Skin epidermis (tissue), 12 donors: ENCODE results near the gene SLC27A5.
"Not testable (repeated sequence)": the region's sequence is repeated elsewhere in the genome, so short reads cannot be mapped to it uniquely, and the experiment has no call there.

Experiments used
- H3K27ac ChIP-seq, 21 experiments: fragments of 200-600 bp; sonication (generic) in 11 of 21; one replicate each; pipeline ENCODE4 v1.5.0; 2020; ENCODE audit warnings: mild to moderate bottlenecking in 3 of 21, inconsistent platforms in 2 of 21, moderate library complexity in 2 of 21
- H3K4me3 ChIP-seq, 7 experiments: fragments of 200-600 bp; sonication (generic) in 2 of 7; one replicate each; pipeline ENCODE4 v1.5.0; 2020; ENCODE audit warnings: inconsistent platforms in 2 of 7, mild to moderate bottlenecking in 2 of 7, moderate library complexity in 1 of 7

SLC27A5 gene

DNA sequence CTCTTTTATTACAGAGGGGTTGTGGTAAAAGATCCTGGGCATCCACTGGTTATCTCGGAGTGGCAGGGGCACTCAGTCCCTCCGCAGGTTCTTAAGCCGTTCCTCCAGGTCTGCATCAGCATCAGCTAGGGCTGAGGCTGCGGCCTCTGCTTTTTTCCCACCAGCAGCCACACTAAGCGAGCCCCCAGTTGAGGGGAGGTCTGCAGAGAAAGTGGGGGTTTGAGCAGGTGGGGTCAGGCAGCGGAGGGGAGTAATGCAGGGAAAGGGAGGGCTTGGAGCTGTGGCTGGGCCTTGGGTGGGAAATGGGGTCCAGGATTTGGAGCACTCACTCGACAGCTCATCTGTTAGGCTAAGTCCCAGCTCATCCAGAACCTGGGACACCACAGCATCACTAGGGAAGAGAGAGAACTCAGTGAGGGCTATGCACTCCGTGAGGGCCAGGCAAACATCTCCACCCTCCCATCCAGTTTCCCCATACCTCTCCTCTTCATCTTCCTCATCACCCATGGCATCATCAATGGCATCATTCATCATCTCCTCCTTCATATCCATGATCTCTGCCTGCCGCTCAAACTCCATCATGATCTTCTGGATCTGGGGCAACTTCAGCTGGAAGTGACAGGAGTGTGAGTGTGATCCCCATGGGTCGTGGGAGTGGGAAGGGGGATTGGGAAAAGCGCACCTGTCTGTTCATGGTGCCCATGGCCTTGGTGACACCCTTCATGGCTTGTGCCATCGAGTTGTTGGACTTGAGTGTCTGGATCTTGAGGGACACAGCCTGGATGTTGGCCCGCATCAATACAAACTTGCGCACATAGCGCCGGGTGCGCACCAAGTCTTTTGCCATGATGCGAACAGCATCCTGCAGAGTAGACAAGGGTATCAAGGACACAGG lies 40.0 kb upstream of the SLC27A5 start:
- Histone ChIP-seq H3K27ac (no peak overlapping the region), H3K4me3 (no peak overlapping the region)

DNA sequence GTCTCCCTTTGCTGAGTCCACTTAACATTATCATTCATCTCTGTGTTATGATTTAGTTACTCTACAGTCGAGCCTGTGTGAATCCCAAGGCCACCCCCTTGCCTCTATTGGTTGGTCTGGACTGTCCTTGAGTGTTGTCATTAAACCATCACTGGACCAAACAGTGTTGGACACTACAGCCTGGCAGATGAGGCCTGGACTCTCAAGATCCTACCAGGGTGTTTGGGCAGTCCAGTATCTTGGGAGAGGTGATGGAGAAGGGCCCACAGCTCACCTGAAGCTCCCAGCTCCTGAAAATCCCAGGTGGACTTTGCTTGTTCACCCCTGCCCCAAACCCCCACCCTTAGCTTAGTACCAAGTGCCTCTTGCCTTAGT lies 39.3 kb upstream of the SLC27A5 start:
- no peak overlapping the region for H3K4me3 ChIP-seq
- no peak overlapping the region for H3K27ac ChIP-seq

DNA sequence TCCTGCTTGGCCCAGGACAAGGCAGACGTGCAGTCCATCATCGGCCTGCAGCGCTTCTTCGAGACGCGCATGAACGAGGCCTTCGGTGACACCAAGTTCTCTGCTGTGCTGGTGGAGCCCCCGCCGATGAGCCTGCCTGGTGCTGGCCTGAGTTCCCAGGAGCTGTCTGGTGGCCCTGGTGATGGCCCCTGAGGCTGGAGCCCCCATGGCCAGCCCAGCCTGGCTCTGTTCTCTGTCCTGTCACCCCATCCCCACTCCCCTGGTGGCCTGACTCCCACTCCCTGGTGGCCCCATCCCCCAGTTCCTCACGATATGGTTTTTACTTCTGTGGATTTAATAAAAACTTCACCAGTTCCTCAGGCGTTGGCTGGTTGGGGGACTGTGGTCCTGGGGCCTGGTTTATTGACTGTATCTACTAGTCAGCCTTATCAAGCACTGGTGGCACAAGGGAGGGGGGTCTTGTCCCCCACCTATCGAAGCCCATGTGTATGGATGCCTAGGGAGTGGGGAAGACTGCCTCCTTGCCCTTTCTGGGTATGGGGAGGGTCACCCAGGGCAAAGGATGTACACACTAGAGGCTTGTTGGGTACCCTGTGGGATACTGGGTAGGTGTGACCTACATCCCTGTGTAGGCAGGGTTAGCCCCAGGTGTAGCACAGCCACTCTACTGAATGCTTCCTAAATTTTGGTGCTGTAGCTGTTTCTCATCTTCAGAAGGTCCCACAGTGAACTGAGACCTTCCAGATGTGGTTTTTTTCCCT lies 38.8 kb upstream of the SLC27A5 start:
- Histone ChIP-seq H3K4me3 (no peak overlapping the region), H3K27ac (no peak overlapping the region)

DNA sequence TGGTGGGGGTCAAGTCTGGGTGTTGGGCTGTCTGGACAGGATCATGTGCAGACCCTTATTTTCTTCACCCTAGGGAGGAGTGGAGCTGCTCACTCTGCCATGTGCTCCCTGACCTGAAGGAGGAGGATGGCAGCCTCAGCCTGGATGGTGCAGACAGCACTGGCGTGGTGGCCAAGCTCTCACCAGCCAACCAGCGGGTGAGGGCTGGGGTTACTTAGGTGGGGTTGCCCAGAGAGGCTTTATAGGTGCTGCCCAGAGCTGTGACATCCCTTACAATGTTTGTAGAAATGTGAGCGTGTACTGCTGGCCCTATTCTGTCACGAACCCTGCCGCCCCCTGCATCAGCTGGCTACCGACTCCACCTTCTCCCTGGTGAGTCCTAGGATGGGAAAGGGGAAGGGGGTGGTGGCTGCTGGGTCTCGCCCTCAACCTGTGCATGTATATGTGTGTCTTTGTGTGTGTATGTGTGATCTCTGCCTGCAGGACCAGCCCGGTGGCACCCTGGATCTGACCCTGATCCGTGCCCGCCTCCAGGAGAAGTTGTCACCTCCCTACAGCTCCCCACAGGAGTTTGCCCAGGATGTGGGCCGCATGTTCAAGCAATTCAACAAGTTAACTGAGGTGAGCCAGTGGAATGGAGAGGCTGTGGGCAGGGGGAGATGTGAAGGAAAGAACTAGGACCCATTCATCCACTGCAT lies 38.0 kb upstream of the SLC27A5 start:
- no peak overlapping the region for H3K27ac ChIP-seq
- H3K4me3 ChIP-seq: no peak overlapping the region

DNA sequence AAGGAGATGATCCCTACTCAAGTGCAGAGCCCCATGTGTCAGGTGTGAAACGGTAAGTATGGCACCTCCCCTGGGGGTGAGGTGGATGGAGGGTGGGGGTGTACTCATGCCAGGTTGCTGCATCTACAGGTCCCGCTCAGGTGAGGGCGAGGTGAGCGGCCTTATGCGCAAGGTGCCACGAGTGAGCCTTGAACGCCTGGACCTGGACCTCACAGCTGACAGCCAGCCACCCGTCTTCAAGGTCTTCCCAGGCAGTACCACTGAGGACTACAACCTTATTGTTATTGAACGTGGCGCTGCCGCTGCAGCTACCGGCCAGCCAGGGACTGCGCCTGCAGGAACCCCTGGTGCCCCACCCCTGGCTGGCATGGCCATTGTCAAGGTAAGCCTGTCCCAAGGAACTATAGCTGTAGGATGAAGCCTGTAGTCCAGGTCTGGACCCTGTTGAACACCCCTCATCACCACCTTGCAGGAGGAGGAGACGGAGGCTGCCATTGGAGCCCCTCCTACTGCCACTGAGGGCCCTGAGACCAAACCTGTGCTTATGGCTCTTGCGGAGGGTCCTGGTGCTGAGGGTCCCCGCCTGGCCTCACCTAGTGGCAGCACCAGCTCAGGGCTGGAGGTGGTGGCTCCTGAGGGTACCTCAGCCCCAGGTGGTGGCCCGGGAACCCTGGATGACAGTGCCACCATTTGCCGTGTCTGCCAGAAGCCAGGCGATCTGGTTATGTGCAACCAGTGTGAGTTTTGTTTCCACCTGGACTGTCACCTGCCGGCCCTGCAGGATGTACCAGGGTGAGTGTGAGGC lies 37.3 kb upstream of the SLC27A5 start:
- Histone ChIP-seq H3K4me3 (no peak overlapping the region), H3K27ac (no peak overlapping the region)

DNA sequence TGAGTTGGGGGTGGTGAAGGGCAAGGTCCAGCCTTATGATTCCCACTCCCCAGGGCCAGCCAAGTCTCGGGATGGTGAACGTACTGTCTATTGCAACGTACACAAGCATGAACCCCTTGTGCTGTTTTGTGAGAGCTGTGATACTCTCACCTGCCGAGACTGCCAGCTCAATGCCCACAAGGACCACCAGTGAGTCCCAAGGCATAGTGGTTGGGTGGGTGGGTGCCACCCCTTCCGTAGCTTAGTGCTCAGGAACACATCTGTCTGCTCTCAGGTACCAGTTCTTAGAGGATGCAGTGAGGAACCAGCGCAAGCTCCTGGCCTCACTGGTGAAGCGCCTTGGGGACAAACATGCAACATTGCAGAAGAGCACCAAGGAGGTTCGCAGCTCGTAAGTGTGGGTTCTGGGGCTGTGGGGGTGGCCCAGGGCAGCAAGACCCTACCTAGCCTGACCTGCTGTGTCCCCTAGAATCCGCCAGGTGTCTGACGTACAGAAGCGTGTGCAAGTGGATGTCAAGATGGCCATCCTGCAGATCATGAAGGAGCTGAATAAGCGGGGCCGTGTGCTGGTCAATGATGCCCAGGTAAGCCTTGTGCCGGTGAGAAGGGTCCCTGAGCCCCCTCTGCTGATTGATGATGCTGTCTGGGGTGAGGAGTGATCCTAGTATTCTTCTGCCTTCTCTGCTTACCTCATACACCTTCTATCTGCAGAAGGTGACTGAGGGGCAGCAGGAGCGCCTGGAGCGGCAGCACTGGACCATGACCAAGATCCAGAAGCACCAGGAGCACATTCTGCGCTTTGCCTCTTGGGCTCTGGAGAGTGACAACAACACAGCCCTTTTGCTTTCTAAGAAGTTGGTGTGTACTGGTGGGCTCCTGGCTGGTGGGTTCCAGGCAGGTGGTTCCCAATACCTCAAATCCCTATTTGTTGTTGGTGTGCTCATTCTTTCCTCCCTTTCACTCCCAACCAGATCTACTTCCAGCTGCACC lies 35.8 kb upstream of the SLC27A5 start:
- Histone ChIP-seq H3K4me3 (no peak overlapping the region), H3K27ac (no peak overlapping the region)

DNA sequence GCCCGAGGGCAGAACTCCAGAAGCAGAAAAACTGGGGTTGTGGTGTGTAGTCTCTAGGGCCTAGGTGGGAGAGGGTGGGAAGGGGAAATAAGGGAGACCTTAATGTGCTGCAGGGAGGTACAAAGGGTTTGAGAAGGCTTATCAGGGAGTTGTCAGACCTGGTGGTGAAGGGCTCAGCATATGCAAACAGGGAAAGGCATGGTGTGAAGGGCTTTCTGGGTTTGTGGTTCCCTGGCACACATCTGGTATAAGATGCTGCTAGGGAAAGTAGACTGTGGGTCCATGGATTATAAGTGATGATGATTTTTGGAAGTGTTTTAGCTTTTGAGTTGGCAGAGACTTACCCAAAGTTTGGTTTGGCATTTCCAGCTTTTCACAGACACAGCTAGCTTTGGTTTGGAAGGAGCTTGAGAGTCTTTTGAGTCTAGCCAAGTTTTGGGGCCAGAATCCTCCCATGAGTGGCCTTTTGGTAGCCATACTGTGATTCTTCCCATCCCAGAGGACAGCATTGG lies 34.3 kb upstream of the SLC27A5 start:
- Histone ChIP-seq H3K4me3 (peak overlapping the region; percentile 76 to 96 (median 94)), H3K27ac (peak overlapping the region in 8 of 21 experiments; percentile 6 to 94 (median 81))

DNA sequence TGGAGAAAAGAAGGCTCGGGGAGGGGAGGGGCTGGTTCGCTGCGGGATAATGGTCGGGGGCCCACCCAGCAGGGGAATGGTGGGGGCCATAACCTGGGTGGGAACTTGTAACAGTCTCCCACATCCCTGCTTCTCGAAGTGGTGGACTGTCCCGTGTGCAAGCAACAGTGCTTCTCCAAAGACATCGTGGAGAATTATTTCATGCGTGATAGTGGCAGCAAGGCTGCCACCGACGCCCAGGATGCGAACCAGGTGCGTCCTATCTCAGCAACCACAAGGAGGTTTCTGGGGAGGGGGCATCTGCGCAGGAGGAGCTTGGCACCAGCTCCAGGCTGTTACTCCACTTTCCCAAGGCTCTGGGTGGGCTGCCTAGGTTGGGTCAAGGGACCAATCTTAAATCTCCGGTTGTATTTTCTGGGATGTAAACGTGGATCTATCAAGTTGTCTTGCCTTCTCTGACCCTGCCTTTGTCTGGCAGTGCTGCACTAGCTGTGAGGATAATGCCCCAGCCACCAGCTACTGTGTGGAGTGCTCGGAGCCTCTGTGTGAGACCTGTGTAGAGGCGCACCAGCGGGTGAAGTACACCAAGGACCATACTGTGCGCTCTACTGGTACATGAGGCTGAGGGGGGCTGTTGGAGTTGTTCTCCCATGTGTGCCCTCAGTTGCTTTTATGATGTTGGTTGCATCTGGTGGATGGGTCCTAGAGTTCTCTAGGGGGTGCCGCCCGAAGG lies 33.7 kb upstream of the SLC27A5 start:
- H3K27ac ChIP-seq: peak overlapping the region in 19 of 21 experiments; percentile 62 to 96 (median 90)
- H3K4me3 ChIP-seq: peak overlapping the region; percentile 76 to 96 (median 94)

DNA sequence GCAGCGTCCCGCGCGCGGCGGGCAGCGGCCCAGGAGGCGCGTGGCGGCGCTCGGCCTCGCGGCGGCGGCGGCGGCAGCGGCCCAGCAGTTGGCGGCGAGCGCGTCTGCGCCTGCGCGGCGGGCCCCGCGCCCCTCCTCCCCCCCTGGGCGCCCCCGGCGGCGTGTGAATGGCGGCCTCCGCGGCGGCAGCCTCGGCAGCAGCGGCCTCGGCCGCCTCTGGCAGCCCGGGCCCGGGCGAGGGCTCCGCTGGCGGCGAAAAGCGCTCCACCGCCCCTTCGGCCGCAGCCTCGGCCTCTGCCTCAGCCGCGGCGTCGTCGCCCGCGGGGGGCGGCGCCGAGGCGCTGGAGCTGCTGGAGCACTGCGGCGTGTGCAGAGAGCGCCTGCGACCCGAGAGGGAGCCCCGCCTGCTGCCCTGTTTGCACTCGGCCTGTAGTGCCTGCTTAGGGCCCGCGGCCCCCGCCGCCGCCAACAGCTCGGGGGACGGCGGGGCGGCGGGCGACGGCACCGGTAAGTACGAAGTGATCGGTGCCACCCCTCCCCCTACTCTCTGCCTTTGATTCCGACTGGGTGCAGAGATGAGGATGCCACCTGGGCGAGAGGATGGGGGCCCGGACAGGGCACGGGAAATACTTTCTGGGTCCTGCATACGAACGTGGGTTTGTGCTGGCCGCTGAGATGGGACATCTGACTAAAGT lies 32.9 kb upstream of the SLC27A5 start:
- peak overlapping the region in 20 of 21 experiments; percentile 76 to 96 (median 90) for H3K27ac ChIP-seq

DNA sequence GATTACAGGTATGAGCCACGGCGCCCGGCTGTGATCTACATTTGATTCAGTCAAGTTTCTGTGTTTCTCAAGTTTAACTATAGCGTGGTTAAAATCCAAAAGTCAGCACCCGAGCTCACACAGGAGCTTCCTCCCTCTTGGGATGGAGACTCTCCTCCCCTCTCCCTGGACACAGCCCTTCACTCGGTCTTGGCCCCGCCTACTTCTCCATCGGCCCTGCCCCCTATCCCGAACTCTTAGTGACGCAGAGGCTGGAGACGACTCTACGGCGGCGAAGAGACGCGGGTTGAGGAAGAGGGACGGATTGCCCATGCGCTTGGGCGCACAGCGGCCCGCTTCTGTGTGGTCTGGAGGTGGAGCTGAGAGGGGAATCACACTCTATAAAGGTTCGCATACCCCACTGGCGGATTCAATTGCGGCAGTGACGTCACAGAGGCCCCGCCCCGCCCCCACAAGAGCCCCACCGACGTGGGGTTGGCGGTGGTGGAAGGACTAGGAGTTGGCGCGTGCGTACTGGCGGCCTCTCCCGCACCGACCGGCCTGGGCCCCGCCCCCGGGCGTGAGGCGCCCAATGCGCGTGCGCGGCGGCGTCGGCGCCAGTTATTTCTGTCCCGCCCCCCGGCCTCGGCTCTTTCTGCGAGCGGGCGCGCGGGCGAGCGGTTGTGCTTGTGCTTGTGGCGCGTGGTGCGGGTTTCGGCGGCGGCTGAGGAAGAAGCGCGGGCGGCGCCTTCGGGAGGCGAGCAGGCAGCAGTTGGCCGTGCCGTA lies 32.2 kb upstream of the SLC27A5 start, which contains the start of gene TRIM28:
Gene TRIM28 (plus strand): TSS at position 239 of the 765 bp plus-strand sequence. CDS start 694 bp downstream, outside the sequence.
- H3K4me3 ChIP-seq: peak within 1 kb of the TSS; percentile 76 to 96 (median 94)
- peak within 1 kb of the TSS in 20 of 21 experiments; percentile 76 to 96 (median 90) for H3K27ac ChIP-seq

More for the DNA sequence above, 32.9 kb upstream of the SLC27A5 start:
- peak overlapping the region; percentile 76 to 96 (median 94) for H3K4me3 ChIP-seq

DNA sequence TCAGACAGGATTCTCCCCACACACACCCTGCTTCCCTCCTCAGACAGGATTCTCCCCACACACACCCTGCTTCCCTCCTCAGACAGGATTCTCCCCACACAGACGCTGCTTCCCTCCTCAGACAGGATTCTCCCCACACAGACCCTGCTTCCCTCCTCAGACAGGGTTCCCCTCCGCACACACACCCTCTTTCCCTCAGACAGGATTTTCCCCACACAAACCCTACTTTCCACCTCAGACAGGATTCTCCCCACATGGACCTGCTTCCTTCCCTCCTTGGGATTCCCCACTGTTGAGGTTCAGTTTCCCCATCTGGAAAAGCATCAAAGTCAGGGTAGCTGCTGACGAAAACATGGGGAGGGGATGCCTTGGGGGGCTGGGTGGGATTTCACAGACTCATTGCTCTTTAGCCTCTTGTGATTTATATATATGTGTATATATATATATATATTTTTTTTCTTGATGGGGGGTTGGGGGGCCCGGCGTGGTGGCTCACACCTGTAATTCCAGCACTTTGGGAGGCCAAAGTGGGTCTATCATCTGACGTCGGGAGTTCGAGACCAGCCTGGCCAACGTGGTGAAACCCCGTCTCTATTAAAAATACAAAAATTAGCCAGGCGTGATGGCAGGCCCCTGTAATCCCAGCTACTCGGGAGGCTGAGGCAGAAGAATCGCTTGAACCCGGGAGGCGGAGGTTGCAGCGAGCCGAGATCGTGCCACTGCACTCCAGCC lies 31.0 kb upstream of the SLC27A5 start:
- Histone ChIP-seq H3K27ac (peak overlapping the region in 20 of 21 experiments; percentile 76 to 96 (median 90)), H3K4me3 (peak overlapping the region in 3 of 7 experiments; percentile 76 to 96 (median 93))

DNA sequence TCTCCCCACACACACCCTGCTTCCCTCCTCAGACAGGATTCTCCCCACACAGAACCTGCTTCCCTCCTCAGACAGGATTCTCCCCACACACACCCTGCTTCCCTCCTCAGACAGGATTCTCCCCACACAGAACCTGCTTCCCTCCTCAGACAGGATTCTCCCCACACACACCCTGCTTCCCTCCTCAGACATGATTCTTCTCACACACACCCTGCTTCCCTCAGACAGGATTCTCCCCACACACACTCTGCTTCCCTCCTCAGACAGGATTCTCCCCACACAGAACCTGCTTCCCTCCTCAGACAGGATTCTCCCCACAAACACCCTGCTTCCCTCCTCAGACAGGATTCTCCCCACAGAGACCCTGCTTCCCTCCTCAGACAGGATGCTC lies 27.4 kb upstream of the SLC27A5 start:
- H3K4me3 ChIP-seq: not testable (repeated sequence)
- H3K27ac ChIP-seq: peak overlapping the region in 1 of 21 experiments; percentile 40

DNA sequence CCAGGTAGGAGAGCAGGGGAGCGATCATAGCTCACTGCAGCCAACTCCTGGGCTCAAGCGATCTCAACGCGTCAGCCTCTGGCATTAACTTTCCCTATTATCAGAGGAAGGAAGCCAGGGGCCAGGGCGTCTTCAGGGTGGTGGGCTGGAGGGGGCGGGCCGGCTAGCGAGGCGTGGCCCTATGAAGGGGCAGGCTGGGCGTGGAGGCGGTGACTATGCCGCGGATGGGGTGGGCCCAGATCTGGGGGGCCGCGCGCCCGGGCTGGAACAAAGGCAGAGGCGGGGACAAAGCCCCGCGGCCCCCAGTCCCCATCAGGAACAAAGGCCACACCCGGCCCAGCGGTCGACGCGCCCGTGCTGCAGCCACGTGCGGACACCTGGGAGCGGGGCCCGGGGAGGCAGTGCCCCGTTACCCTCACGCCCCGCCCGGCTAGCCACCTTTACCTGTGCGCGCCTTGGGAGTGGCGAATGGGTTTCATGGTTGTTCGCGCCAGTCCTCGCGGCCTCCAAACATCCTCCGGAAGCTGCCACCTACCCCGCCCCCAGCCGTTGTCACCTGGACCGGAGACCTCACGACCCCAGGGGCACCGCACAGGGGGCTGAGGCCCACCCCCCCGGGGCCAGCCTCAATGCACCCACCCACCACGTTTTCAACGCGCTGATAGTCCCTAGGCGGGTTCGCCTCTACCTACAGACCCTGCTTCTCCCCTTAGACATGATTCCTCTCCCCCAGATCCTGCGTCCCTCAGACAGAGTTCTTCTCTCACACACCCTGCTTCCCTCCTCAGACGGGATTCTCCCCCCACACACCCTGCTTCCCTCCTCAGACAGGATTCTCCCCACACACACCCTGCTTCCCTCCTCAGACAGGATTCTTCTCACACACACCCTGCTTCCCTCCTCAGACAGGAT lies 26.7 kb upstream of the SLC27A5 start:
- peak overlapping the region in 13 of 21 experiments; percentile 18 to 85 (median 42) for H3K27ac ChIP-seq
- peak overlapping the region; percentile 20 to 38 (median 32) for H3K4me3 ChIP-seq
